A172 (cell line): ENCODE measurements around the gene FCHO1. TPM values are rescaled to one million over a fixed set of nuclear protein-coding genes. Genes with fewer than 3 reads are reported as not detected.
"Not testable (repeated sequence)": the region's sequence is repeated elsewhere in the genome, so short reads cannot be mapped to it uniquely, and the experiment has no call there.

ENCODE experiments used
- DNase-seq: peaks from one replicate; pipeline ENCODE4 v3.0.0-alpha.2; 2015; ENCODE audit warnings: low spot score
- total RNA-seq: library from RNA; depleted of rRNA; stranded (reverse); fragments of >200 nt; shearing (Covaris generic); gene quantifications from 2 replicates; pipeline ENCODE4 v1.2.3, GENCODE V29; 2014

Gene FCHO1
- total RNA-seq, 1 experiment from 2014 or later: 2.1 TPM

DNA sequence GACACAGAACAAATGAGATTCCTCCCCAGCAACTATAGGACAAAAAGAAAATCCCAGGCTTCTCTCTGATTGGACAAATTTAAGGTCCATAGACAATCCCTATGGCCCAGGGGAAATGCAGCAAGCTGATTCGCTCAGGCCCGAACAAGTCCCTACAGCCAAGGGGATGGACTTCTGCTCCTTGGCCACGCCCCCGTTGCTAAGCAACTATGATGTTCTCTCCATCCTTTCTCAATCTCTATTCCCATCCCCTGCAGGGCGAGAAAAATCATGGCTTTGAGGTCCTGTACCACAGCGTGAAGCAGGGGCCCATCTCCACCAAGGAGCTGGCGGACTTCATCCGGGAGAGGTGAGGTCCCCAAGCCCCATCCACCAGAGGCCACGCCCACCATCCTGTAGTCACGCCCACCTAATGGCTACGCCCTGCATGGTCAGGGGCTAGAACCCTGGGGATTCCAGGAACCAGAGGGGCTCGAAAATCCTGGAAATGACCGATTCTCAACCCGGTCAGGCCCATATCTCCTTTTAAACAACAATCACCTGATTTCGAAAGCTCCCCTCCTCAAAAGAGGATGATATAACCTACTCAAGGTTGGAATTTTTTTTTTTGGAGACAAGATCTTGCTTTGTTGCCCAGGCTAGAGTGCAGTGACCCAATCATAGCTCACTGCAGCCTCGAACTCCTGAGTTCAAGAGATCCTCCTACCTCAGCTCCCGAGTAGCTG lies 11.4 kb downstream of the FCHO1 start:
- peak; percentile 80 for DNase-seq

DNA sequence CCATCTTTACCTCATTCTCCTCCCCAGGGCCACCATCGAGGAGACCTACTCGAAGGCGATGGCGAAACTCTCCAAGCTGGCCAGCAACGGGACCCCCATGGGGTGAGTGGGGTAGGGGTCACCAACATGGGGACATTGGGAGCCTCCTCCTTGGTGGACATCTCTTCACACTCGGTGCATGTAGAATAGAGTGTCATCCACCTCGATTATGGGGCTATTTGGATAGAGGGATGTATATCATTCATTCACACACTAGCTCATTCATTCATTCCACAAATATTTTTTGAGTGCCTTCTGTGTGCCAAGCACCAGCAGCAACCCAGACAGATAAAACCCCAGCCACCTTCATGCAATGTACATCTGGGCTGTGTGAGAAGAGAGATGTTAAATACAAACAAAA lies 13.1 kb downstream of the FCHO1 start:
- DNase-seq: no peak

DNA sequence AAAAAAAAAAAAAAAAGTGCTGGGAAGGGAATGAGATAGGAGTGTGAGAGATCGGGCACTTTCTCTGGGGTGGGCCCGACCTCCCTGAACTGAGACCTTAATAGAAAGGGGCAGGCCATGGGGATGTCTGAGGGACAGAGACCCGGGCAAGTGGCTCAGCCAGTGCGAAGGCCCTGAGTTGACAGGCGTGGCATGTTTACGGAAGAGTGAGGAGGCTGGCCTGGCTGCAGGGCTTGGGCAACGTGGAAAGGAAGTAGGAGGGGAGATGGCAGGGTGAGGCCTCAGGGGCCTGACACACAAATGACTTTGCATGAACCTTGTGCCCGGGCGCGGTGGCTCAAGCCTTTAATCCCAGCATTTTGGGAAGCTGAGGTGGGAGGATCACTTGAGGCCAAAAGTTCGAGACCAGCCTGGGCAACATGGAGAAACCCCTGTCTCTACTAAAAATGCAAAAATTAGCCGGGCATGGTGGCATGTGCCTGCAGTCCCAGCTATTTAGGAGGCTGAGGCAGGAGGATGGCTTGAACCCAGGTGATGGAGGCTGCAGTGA lies 13.9 kb downstream of the FCHO1 start:
- no peak for DNase-seq

DNA sequence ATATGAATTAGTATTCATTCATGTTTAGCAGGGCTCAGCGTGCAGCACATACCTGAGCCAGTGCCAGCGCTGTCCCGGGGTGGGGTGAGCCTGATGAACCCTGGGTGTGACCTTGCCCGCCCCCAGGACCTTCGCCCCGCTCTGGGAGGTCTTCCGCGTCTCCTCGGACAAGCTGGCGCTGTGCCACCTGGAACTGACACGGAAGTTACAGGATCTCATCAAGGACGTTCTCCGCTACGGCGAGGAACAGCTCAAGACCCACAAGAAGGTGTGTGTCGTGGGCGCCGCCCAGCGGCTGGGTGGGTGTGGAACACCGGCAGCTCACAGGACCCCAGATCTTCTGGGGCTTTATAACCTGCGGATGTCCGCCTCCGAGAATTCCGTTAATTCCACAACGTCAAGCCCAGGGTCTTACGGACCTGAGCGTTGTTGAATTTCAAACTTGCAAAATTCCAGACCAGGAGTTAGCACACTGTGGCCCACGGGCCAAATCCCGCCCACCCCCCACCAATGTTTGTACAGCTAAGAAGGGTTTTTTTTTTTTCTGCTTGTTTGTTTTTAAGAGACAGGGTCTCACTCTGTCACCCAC lies 15.4 kb downstream of the FCHO1 start:
- peak; percentile 81 for DNase-seq

DNA sequence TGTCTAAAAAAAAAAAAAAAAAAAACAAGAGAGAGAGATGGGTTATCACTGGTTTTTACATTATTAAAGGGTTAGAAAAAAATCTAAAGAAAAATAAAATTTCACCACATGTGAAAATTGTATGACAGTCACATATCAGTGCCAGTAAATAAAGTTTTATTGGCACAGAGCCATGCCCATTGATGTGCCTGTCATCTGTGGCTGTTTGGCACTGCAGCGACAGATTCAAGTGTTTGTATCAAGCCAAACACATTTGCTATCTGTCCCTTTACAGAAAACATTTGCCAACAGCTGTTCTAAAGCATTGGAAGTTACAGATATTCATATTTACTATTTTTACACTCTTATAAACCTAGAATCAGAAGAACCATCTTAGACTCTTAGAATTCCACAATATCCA lies 16.3 kb downstream of the FCHO1 start:
- no peak for DNase-seq

DNA sequence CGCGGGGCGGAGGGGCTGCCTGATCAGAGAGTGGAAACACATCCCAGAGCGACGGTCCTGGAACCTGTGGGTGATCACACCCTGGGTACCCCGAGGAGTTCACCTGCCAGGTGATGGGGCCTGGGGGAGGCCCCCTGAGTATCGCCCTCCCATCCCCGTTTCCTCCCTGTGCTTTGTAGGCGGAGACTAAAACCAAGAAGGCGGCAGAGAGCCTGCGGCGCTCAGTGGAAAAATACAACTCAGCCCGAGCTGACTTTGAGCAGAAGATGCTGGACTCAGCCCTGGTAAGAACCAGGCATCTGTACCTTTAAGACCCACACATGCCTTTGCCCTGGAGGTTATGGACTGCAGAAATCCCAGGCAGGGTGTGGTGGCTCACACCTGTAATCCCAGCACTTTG lies 19.3 kb downstream of the FCHO1 start:
- DNase-seq: no peak

DNA sequence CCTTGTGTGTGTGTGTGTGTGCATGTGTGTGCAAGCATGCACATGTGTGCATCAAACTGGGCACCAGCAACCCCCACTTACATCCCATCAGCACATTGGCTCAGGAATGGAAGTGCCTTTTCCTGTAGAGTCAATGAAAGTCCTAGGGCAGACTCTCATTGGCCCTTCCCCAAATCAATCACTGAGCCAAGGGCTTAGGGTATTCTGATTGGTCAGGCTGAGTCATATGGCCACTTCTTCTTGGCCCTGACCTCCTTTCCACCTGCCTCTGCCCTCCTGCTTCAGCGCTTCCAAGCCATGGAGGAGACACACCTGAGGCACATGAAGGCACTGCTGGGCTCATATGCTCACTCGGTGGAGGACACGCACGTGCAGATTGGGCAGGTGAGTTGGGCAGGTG lies 20.9 kb downstream of the FCHO1 start:
- no peak for DNase-seq

DNA sequence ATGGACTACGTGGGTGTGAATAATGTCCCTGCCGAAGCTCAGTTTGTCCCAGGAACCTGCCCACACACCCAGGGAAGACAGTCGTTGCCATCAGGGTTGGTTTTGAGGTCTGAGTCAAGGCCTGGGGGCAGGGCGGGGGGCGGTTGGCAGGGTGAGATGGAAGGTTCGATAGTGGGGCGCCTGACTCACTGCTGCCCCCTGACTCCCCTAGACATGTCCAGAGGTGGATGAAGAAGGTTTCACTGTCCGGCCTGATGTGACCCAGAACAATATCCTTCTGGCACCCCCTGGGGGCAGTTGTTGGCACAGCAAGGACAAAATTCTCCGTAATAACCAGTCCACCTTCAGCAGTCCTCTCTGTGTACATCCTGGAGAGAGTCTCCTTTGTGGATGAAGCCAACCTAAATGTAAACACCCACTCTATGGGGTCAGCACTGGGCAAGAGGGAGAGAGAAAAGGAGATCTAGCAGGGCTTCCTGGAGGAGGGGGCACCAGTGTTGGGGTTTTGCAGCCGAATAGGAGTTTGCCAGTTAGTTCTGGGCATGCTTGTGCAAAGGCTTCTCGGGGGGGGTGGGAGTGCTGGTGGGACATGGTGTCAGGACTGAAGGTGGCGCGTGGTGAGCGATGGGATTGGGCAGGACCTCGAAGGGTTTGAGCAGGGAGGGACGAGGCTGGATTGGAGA lies 24.1 kb downstream of the FCHO1 start:
- peak; percentile 62 for DNase-seq

DNA sequence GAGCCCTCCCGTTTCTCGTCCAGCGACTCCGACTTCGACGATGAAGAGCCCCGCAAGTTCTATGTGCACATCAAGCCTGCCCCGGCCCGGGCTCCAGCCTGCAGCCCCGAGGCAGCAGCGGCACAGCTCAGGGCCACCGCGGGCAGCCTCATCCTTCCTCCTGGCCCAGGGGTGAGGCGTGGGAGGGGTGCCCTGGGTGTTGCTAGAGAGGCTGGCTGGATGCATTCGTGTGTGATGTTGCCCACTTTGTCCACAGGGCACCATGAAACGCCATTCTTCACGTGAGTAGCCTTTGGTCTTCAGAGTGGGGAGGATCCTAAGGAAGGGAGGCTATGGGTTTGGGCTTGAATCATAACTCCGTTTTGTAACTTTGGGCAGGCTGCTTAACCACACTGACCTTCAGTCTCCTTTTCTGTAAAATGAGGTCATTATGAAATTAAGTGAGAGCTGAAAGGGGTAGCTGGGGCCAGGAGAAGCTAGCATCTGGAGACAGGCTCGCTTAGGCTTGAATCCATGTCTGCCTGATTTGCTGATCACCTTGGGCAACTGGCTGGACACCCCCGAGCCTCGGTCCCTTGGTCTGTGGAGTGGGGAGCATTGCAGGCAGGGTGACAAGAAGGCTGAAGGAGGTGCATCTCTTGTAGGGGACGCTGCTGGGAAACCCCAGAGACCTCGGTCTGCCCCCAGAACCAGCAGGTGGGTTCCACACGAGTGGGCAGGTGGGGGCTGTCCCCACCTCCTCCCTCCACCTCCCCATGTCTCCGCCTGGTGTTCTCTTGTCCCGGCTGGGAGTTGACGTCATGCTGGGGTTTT lies 24.9 kb downstream of the FCHO1 start:
- no peak for DNase-seq

DNA sequence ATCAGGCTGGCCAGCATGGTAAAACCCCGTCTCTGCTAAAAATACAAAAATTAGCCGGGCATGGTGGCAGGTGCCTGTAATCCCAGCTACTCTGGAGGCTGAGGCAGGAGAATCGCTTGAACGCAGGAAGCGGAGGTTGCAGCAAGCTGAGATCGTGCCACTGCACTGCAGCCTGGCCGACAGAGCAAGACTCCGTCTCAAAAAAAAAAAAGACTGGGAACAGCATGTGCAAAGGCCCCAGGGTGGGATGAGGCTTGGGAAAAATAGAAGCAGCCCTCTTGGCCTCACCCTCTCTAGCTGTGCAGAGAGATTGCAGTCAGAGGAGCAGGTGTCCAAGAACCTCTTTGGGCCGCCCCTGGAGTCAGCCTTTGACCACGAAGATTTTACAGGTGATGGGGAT lies 26.6 kb downstream of the FCHO1 start:
- not testable (repeated sequence) for DNase-seq

DNA sequence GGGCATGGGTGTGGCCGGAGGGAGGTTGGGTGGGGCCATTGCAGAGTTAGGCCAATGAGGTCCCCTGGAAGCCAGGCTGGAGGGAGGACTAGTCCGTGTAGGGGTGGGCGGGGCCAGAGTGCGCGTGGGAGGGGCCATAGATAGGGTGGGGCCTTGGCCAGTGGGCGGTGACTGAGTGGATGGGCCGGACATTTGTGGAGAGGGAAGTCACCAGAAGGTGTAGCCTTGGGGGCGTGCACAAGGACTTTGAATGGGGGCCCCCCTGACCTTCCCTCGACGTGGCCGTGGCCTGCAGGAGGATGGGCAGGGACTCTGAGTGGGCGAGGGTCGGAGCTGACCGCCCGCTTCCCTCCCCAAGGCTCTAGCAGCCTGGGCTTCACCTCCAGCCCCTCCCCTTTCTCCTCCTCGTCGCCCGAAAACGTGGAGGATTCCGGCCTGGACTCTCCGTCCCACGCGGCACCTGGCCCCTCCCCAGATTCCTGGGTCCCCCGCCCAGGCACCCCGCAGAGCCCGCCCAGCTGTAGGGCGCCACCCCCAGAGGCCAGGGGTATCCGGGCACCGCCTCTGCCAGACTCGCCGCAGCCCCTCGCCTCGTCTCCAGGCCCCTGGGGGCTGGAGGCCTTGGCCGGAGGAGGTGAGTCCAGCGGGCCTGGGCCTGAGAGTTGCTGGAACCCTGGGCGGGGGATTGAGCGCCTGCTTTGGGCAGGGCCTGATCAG lies 27.1 kb downstream of the FCHO1 start:
- peak; percentile 43 for DNase-seq

DNA sequence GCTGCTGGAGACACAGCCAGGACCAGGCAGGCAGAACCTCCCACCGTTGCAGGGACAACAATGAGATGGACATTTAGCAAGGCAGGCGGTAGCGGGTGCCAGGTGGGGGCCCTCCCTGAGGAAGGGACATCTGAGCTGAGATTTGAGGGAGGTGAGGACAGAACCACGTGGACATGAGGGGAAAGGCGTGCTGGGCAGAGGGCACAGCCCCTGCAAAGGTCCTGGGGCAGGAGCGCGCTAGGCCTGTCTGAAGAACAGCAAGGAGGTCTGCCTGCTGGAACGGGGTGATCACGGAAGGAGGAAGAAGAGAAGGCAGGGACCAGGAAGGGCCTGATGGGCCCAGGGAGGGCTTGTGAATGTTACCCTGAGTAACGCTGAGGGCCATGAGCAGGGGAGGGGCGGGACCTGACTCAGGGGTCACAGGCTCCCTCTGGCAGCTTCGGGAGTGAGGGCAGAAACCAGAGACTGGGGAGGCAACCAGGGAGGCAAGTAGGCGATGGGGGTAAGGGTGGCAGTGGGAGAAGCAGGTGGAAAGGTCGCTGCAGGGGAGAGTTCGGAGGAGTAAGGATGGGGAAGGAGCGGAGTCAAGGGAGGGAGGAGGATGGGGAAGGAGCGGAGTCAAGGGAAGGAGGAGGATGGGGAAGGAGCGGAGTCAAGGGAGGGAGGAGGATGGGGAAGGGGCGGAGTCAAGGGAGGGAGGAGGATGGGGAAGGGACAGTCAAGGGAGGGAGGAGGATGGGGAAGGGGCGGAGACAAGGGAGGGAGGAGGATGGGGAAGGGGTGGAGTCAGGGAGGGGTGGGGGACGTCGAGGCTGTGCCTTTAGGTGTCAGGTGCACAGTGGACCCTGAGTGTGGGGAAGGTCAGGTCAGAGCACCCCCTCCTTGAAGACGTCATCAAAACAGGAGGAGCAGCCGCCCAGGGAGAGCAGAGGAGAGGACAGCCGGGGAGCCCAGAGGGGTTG lies 28.0 kb downstream of the FCHO1 start:
- no peak for DNase-seq

DNA sequence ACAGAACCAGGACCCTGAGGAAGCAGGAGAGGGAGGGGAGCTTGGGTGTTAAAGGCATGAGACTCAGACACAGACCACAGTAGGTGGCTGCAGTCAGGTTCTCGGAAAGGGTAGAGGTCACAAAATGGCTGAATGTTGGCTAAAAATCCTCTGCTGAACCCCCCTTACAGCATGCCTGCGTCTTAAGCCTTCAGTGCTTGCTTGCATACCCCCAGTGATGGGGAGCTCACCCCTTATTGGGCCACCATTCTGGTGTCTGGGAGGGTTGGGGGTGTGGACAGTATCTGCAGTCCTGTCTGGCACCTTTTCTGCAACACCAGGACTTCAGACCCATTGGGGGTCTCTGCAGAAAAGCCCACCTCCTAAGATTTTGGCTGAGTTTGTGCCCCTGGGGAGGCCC lies 29.5 kb downstream of the FCHO1 start:
- DNase-seq: no peak

DNA sequence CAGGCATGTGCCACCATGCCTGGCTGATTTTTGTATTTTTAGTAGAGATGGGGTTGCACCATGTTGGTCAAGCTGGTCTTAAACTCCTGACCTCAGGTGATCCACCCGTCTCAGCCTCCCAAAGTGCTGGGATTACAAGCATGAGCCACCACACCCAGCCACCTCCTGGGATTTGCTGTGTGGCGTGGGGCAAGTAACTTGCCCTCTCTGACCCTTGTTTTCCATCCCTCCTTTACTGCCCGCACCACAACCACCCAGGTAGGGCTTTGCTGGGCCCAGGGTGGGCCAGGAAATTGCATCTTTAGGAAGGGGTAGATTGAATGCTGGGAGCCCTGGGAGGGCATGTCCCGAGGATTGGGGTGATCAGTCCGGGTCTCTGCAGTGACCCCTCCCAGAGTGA lies 32.4 kb downstream of the FCHO1 start:
- DNase-seq: not testable (repeated sequence)

DNA sequence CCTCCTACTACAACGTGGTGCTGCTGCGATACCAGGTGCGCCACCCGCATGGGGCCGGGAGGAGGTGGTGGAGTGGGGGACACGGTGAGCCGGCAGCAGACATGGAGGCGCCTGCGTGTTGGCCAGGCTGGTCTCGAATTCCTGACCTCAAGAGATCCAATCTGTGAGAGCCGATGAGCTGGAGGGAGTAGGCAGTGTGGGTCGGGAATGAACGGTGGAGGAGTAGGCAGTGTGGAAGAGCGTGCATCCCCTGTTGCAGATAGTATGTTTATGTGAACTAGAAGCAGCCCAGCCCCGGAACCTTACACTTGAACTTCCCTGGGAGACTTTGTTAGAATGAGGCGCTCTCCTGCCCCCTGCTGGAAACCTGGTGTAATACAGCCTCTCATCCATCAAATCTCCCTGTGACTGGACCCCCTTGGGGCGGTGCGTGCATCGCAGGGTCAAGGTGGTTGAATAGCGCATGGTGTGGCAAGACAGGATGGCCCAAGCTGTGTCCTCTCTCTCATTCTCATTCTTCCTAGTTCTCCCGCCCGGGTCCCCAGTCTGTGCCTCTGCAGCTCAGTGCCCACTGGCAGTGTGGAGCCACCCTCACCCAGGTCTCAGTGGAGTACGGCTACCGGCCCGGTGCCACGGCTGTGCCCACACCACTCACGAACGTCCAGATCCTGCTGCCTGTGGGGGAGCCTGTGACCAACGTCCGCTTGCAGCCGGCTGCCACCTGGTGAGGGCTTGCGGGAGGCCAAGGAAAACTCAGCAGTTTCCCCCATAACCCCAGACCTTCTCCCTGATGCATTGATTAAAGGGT lies 33.1 kb downstream of the FCHO1 start:
- peak; percentile 70 for DNase-seq

DNA sequence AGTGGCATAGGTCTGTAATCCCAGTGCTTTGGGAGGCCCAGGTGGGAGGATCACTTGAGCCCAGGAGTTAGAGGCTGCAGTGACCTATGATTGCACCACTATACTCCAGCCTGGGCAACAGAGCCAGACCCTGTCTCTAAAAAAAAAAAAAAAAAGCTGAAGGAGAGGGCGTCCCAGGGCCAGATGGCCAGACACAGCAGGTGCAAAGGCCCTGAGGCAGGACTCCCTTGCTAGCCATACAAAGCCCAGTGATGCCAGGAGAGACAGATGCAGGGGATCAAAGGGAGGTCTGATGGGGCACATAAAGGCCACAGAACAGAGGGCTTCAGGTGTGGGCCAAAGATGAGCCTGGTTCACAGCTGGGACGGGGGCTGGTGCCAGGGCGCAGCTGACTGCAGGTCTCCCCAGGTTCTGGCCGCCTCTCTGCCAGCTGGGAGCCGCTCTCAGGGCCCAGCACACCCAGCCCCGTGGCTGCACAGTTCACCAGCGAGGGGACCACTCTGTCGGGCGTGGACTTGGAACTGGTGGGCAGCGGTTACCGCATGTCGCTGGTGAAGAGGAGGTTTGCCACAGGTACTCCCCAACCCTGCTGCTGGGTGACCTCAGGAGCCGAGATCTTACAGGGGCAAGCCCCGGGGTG lies 36.1 kb downstream of the FCHO1 start:
- DNase-seq: no peak

DNA sequence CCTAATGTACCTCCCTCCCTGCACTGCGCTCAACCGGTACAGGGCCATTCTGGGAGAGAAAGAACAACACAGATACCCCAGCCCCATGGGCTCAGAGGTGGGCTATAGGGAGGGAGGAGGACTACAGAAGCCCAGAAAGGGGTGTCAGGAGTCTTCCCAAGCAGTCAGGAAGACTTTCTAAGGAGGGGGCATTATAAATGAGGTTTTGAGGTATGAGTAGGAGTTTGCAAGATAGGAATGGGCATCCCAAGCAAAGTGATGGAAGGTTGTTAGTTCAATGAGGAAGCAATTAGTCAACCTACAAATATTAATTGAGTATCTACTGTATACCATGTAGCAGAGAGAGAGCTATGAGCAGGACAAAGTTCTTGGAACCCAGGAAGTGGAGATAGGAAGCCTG lies 37.4 kb downstream of the FCHO1 start:
- no peak for DNase-seq

DNA sequence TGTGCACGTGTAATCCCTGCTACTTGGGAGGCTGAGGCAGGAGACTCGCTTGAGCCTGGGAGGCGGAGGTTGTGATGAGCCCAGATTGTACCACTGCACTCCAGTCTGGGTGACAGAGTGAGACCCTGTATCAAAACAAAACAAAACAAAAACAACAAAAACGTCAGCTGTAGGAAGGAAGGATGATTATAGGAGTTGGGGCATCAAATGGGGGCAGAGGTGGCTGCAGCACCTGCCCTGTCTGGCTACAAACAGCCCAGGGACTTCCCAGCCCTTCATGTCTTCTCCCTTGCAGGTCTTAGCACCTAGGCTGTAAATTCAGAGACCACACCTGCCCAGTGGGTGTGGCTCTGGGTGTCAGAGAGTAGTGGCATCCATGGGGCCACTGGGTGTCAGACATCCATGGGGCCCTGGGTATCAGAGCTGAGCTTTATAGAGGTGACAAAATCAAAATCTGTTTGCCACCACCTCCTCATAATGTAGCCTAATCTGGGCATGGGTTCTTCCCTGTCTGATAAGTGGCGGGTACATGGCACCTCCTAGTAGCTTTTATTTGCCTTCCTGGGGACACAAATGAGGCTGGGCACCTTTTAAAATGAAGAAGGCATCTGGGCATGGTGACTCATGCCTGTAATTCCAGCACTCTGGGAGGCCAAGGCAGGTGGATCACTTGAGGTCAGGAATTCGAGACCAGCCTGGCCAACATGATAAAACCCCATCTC lies 38.9 kb downstream of the FCHO1 start:
- DNase-seq: no peak
